Thoracic aorta (tissue), 2 donors: Measurements from ENCODE around the gene UPF1. TPM values are rescaled to one million over a fixed set of nuclear protein-coding genes. Genes with fewer than 3 reads are reported as not detected.

ENCODE experiments used
- ATAC-seq: fragments of 150-250 bp; one replicate; pipeline ENCODE4 v1.8.0; 2017; ENCODE audit warnings: low read depth; ENCODE audit not compliant: insufficient number of reproducible peaks, low FRiP score
- DNase-seq: peaks from one replicate; pipeline ENCODE4 v3.0.0-alpha.2; 2020; ENCODE audit warnings: low spot score
- H3K27ac ChIP-seq, 2 donors: fragments of 200-600 bp; sonication (generic); 1 replicate in 1 of 2; 2 replicates in 1 of 2; pipeline ENCODE4 v1.5.1; 2016; ENCODE audit warnings: mild to moderate bottlenecking in 2 of 2, moderate library complexity in 2 of 2
- H3K27me3 ChIP-seq: fragments of 200-600 bp; sonication (generic); replicated peaks from 2 replicates; pipeline ENCODE4 v1.6.0; 2016; ENCODE audit warnings: mild to moderate bottlenecking; ENCODE audit not compliant: insufficient read depth
- H3K36me3 ChIP-seq: fragments of 200-600 bp; sonication (generic); one replicate; pipeline ENCODE4 v1.5.1; 2016
- H3K4me1 ChIP-seq, 2 donors: fragments of 200-600 bp; sonication (generic); 1 replicate in 1 of 2; 2 replicates in 1 of 2; pipeline versions ENCODE4 v1.5.1 to v1.6.0; 2016; ENCODE audit warnings: low read depth in 2 of 2, mild to moderate bottlenecking in 1 of 2; ENCODE audit not compliant: control insufficient read depth in 1 of 2
- H3K4me3 ChIP-seq: fragments of 200-600 bp; sonication (generic); 2 replicates; pipeline ENCODE4 v1.5.1; 2016; ENCODE audit warnings: mild to moderate bottlenecking
- H3K9me3 ChIP-seq: fragments of 200-600 bp; sonication (generic); 2 replicates; pipeline ENCODE4 v1.5.1; 2016
- total RNA-seq, 2 donors: library from RNA; depleted of rRNA; stranded (reverse); fragments of >200 nt; gene quantifications; one replicate each; pipeline versions ENCODE4 v1.1.0 to v1.2.3, GENCODE V29; 2016
- TF ChIP-seq, protein P1 (sequence below): fragments of 200-600 bp; sonication (generic); IDR thresholded peaks from one replicate; pipeline ENCODE4 v1.5.1; 2019; ENCODE audit warnings: antibody characterized with exemption

Gene UPF1
- total RNA-seq, 2 donors from 2014 or later: 56.5 to 95.2 TPM

DNA sequence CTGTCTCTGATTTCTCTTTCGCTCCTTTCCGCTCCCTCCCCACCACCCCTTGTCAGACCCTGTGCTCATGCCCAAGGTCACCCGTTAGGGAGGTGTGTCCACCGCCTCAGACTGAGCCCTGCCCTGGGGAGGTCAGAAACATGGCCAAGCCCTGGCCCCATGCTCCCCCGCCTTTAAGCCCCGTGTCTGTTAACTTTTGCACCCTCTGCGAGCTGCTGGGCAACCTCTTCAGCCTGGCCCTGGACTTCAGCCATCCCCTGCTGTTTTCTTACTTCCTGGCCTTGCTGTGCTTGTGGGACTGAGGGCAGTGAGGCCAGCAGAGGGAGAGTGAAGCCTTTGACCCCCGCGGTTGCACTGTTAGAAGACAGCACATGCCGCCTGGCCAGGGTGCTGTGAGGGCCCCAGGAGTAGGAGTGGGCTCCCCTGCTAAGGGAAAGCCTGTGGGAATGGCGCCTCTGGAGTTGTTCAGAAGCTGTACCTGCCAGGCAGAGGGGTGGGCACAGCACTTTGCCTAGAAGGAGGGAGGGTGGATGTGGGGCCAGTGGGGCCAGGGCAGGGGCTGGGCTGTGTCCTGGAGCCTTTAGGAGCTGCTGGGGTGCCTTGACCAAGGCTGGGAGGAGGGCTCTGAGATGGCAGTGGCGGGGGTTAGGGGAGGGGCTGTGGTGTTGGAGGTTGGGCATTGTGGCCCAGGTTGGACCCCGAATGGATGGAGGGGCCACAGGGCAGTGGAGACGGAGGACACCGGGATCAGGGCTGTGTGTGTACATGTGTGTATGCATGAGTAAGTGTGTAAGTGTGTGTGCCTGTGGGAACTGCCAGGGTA is 7.9 kb downstream of the UPF1 start:
- no peak for DNase-seq
- Histone ChIP-seq H3K36me3 (no peaks in the 10 kb centered on the region), H3K9me3 (no peaks in the 10 kb centered on the region), H3K4me1 (peaks cover 31 to 74% of the 10 kb centered on the region in 2 donors), H3K27ac (no peak overlapping the region), H3K27me3 (no peaks in the 10 kb centered on the region), H3K4me3 (no peak overlapping the region)
- no peak for ATAC-seq
- TF ChIP-seq, protein P1, sequence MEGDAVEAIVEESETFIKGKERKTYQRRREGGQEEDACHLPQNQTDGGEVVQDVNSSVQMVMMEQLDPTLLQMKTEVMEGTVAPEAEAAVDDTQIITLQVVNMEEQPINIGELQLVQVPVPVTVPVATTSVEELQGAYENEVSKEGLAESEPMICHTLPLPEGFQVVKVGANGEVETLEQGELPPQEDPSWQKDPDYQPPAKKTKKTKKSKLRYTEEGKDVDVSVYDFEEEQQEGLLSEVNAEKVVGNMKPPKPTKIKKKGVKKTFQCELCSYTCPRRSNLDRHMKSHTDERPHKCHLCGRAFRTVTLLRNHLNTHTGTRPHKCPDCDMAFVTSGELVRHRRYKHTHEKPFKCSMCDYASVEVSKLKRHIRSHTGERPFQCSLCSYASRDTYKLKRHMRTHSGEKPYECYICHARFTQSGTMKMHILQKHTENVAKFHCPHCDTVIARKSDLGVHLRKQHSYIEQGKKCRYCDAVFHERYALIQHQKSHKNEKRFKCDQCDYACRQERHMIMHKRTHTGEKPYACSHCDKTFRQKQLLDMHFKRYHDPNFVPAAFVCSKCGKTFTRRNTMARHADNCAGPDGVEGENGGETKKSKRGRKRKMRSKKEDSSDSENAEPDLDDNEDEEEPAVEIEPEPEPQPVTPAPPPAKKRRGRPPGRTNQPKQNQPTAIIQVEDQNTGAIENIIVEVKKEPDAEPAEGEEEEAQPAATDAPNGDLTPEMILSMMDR: no peak

DNA sequence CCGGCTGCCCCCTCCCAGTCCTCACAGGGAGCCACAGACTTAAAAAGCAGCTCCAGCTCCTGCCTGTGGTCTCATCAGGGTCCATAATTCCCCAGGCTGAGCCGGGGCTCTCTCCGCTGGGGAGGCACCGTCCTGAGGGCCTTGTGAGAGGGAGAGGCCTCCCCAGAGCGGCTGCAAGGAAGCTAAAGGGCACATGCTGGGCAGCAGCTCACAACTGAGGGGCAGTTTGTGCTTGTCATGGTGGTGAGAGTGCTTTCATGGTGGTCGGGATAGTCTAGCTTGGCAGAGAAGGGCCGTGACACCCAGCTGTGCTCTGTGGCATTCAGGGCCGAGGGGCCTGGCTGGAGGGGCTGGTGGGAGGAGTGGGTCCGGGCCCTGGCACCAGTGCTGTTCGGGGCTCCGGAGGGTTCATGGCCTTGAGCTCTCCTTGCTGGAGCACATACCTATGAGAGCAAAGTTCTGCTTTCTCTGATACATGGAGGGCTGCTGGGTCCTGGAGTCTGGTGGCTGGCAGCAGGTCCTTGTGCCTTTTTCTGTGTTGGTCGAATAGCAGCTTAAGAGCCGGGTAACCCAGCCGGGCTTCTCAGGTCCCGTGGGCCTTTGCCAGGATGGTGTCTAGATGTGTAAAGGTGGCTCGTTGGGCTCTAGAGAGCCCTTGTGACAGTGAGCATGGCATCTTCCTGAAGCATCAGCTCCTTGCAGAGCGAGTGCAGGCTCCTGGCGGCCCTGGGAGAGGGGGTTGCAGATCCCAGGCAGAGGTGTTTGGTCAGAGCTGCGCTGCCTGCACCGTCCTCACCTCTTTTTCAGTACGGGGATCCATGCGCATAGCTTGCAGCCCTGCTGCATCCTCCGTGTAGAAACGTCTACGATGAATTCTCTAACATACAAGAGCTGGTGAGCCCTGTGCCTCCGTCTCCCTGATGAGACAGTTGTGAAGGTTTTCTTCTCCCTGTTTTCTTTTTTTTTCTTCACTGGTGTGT is 8.8 kb downstream of the UPF1 start:
- Histone ChIP-seq H3K27me3 (no peaks in the 10 kb centered on the region), H3K4me1 (peaks cover 27 to 65% of the 10 kb centered on the region in 2 donors), H3K9me3 (no peaks in the 10 kb centered on the region), H3K36me3 (no peaks in the 10 kb centered on the region), H3K27ac (no peak overlapping the region), H3K4me3 (no peak overlapping the region)
- DNase-seq (no peak), ATAC-seq (no peak)
- TF ChIP-seq, protein P1: no peak

DNA sequence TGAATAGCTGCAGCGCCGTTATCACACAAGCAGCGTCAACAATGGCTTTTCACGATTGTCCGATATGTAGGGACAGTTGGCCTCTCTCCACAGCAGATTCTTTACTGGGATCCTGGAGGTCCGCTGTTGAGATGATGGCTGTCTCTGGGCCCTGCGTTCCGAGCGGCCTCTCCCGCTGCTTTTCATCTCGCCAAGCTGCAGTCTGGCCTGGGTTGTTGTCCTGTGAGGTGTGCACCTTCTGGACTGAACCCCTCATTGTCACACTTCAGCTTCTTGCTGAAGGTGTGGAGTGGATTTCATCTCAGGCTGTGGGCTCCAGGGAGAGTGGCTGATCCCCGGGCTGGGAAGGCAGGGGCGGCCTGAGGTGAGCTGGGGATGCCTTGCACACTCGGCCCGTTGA is 9.6 kb downstream of the UPF1 start:
- Histone ChIP-seq H3K27me3 (no peaks in the 10 kb centered on the region), H3K9me3 (no peaks in the 10 kb centered on the region), H3K4me1 (peaks cover 27 to 59% of the 10 kb centered on the region in 2 donors), H3K36me3 (no peaks in the 10 kb centered on the region), H3K27ac (no peak overlapping the region), H3K4me3 (no peak overlapping the region)
- DNase-seq (no peak), ATAC-seq (no peak)
- TF ChIP-seq, protein P1: no peak

DNA sequence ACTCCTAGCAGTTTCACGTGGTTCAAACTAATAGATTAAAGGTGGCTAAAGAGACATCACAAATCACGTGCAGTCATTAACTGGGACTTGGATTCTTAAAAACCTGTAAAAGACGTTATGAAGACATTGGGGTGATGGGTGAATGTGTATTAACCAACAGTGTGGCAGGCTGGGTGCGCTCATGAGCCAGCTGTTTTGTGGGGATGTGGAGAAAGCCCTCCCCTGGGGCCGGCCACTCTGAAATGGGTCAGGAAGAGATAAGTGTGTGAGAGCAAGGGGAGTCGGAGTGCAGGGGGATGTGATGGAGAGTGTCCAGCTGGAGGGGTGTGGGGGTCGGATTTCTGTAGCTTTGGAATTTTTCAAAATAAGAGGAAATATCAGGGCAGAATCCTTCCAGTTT is 10.4 kb downstream of the UPF1 start:
- no peak for ATAC-seq
- TF ChIP-seq, protein P1: no peak
- Histone ChIP-seq H3K36me3 (no peaks in the 10 kb centered on the region), H3K27ac (no peak overlapping the region), H3K4me3 (no peak overlapping the region), H3K9me3 (no peaks in the 10 kb centered on the region), H3K4me1 (peaks cover 27 to 66% of the 10 kb centered on the region in 2 donors), H3K27me3 (no peaks in the 10 kb centered on the region)
- DNase-seq: no peak

DNA sequence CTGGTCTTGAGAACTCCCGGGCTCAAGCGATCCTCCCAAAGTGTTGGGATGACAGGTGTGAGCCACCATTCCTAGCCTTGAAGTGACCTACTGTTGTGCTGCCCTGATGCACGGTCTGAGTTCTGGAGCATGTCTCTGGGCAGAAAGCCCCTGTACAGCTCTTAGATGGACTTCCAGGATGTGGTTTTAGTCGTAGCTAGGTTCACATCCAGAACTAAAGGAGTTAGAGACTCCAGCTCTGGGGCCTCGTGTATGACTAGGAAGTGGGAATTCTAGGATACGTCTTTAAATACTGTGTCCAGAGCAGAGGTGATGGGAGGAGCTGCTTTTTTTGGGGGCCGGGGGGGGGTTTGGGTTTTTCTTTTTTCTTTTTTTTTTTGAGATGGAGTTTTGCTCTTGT is 12.2 kb downstream of the UPF1 start:
- TF ChIP-seq, protein P1: no peak
- DNase-seq: no peak
- Histone ChIP-seq H3K27ac (no peak overlapping the region), H3K4me3 (no peak overlapping the region), H3K9me3 (no peaks in the 10 kb centered on the region), H3K36me3 (no peaks in the 10 kb centered on the region), H3K4me1 (peaks cover 38 to 76% of the 10 kb centered on the region in 2 donors), H3K27me3 (no peaks in the 10 kb centered on the region)
- ATAC-seq: no peak
